ENCODE measurements around the gene MAPK12.

DNA sequence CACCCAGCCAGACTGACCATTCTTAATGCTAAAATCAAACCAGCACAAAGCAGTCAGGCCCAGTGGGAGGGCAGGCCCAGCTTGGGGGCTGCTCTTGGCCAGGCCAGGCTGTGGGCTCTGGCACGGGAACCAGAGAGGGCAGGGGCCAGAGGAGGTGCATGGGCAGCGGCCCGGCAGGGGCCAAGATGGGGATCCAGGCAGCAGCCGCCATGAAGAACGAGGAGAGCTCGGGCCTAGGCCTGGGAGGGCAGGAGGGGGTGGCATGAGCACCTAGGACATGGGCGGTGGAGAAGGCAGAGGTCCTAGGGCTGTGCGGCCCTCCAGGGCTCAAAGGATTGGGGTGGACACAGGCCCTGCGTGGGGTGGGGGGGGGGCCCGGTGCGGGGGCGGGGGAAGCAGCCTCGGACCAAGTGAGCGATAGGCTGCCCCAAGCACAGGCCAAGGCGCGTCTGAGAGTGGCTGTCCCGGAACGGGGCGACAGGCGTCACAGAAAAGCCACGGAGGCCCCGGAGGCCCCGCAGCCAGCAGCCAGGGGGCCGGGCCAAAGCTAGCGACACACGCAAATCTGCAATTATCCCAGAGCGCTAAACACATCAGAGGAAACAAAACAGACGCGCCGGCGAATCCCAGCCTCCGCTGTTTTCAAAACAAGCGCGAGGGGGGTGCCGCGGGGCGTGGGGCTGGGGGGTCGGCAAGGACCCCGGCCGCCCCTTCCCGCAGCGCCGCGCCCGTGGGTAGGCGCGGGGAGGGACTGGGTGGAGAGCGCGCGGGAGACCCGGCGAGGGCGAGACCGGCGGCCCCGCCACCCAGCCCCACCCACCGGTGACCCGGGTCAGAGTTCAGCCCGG, 37.7 kb upstream of the MAPK12 start:
- TF ChIP-seq, protein P1, sequence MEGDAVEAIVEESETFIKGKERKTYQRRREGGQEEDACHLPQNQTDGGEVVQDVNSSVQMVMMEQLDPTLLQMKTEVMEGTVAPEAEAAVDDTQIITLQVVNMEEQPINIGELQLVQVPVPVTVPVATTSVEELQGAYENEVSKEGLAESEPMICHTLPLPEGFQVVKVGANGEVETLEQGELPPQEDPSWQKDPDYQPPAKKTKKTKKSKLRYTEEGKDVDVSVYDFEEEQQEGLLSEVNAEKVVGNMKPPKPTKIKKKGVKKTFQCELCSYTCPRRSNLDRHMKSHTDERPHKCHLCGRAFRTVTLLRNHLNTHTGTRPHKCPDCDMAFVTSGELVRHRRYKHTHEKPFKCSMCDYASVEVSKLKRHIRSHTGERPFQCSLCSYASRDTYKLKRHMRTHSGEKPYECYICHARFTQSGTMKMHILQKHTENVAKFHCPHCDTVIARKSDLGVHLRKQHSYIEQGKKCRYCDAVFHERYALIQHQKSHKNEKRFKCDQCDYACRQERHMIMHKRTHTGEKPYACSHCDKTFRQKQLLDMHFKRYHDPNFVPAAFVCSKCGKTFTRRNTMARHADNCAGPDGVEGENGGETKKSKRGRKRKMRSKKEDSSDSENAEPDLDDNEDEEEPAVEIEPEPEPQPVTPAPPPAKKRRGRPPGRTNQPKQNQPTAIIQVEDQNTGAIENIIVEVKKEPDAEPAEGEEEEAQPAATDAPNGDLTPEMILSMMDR (IDR thresholded peaks at IDR 0.05), result no peak
- TF ChIP-seq EZH2 (IDR thresholded peaks at IDR 0.05; ENCODE audit: borderline replicate concordance, insufficient read depth, low read depth, low read length, poor library complexity, severe bottlenecking), result no peak

All from B cell (primary cell).